WI38 (cell line): ENCODE results near the gene CLASP1.

Experiments
- H3K4me3 ChIP-seq: 2 replicates; pipeline ENCODE4 v1.5.1; 2011; ENCODE audit warnings: low read depth, mild to moderate bottlenecking, control low read depth, low read length
- CTCF ChIP-seq: IDR thresholded peaks from 2 replicates; pipeline ENCODE4 v1.5.1; 2012; ENCODE audit warnings: low read depth, mild to moderate bottlenecking, control low read depth, low read length

Gene CLASP1

GRCh38 chr2:121412349-121412748 is 236.9 kb downstream of the CLASP1 start:
- TF ChIP-seq CTCF, result no peak

GRCh38 chr2:121409966-121410365 is 239.3 kb downstream of the CLASP1 start:
- no peak overlapping the region for H3K4me3 ChIP-seq
- TF ChIP-seq CTCF, result no peak

More at GRCh38 chr2:121412349-121412748, 236.9 kb downstream of the CLASP1 start:
- no peak overlapping the region for H3K4me3 ChIP-seq

- no peak overlapping the region for H3K4me3 ChIP-seq
- no peak for TF ChIP-seq CTCF
Measured at GRCh38 chr2:121409388-121409787, 239.9 kb downstream of the CLASP1 start.

- H3K4me3 ChIP-seq, result no peak overlapping the region
- TF ChIP-seq CTCF, result no peak
Measured at GRCh38 chr2:121408641-121409040, 240.6 kb downstream of the CLASP1 start.

GRCh38 chr2:121405233-121405632 is 244.0 kb downstream of the CLASP1 start:
- H3K4me3 ChIP-seq, result no peak overlapping the region
- no peak for TF ChIP-seq CTCF

- H3K4me3 ChIP-seq, result no peak overlapping the region
- no peak for TF ChIP-seq CTCF
Measured at GRCh38 chr2:121400201-121400600, 249.1 kb downstream of the CLASP1 start.

- H3K4me3 ChIP-seq, result no peak overlapping the region
- no peak for TF ChIP-seq CTCF
Measured at GRCh38 chr2:121398853-121399252, 250.4 kb downstream of the CLASP1 start.
